Activated CD4-positive, alpha-beta T cell treated with anti-CD3 and anti-CD28 coated beads for 24 hours (primary cell): ENCODE results near the gene CABP7.

Source experiments
- DNase-seq, 2 donors: peaks; one replicate each; pipeline ENCODE4 v3.0.0-alpha.2; 2020; ENCODE audit warnings: low read depth in 2 of 2

The CABP7 gene

GRCh38 chr22:29722587-29722986 is 2.8 kb downstream of the CABP7 start:
- no peak for DNase-seq

- DNase-seq = no peak
These were observed 4.0 kb downstream of the CABP7 start for GRCh38 chr22:29723766-29724165.

GRCh38 chr22:29724843-29725242 is 5.0 kb downstream of the CABP7 start:
- no peak for DNase-seq

GRCh38 chr22:29726106-29726505 is 6.3 kb downstream of the CABP7 start:
- DNase-seq = no peak

GRCh38 chr22:29726512-29727130 is 6.8 kb downstream of the CABP7 start:
- DNase-seq = no peak

- DNase-seq = no peak
These were observed 7.3 kb downstream of the CABP7 start for GRCh38 chr22:29727131-29727523.

- DNase-seq = no peak
These were observed 9.4 kb downstream of the CABP7 start for GRCh38 chr22:29729161-29729560.

GRCh38 chr22:29731058-29731850 is 11.5 kb downstream of the CABP7 start:
- DNase-seq = no peak

GRCh38 chr22:29732883-29733282 is 13.1 kb downstream of the CABP7 start:
- DNase-seq = no peak

- no peak for DNase-seq
These were observed 13.8 kb downstream of the CABP7 start for GRCh38 chr22:29733362-29734201.

- DNase-seq = no peak
These were observed 14.6 kb downstream of the CABP7 start for GRCh38 chr22:29734406-29734805.

GRCh38 chr22:29734838-29735237 is 15.0 kb downstream of the CABP7 start:
- no peak for DNase-seq

GRCh38 chr22:29735416-29735815 is 15.6 kb downstream of the CABP7 start:
- no peak for DNase-seq

GRCh38 chr22:29737251-29738117 is 17.7 kb downstream of the CABP7 start:
- no peak for DNase-seq

- no peak for DNase-seq
These were observed 18.5 kb downstream of the CABP7 start for GRCh38 chr22:29738118-29738815.

- no peak for DNase-seq
These were observed 19.6 kb downstream of the CABP7 start for GRCh38 chr22:29739346-29739875.

GRCh38 chr22:29740216-29740615 is 20.4 kb downstream of the CABP7 start:
- no peak for DNase-seq

GRCh38 chr22:29741926-29742325 is 22.1 kb downstream of the CABP7 start:
- no peak for DNase-seq

GRCh38 chr22:29742326-29742725 is 22.5 kb downstream of the CABP7 start:
- DNase-seq = no peak

- no peak for DNase-seq
These were observed 25.1 kb downstream of the CABP7 start for GRCh38 chr22:29744902-29745301.

GRCh38 chr22:29747832-29748231 is 28.0 kb downstream of the CABP7 start:
- DNase-seq = no peak
